CD14-positive monocyte (primary cell): Measurements from ENCODE around the gene AFF2. TPM values are rescaled to one million over a fixed set of nuclear protein-coding genes. Genes with fewer than 3 reads are reported as not detected.

ENCODE experiments used
- DNase-seq, 3 donors: peaks; one replicate each; pipeline ENCODE4 v3.0.0-alpha.2; 2011 to 2022
- H2AFZ ChIP-seq: 2 replicates; pipeline ENCODE4 v1.6.0; 2012; ENCODE audit warnings: mild to moderate bottlenecking, low read depth, low read length, inconsistent platforms; ENCODE audit not compliant: insufficient read depth, poor library complexity, severe bottlenecking
- H3K27ac ChIP-seq, 2 donors: 1 replicate in 1 of 2; 2 replicates in 1 of 2; pipeline ENCODE4 v1.5.1; 2012 to 2013; ENCODE audit warnings: low read length in 2 of 2, control low read depth in 1 of 2, inconsistent platforms in 1 of 2, low read depth in 1 of 2, mild to moderate bottlenecking in 1 of 2
- H3K27me3 ChIP-seq, 2 donors: one replicate each; pipeline versions ENCODE4 v1.6.0 to v1.6.1; 2011 to 2013; ENCODE audit warnings: low read length in 2 of 2; ENCODE audit not compliant: control insufficient read depth in 2 of 2, insufficient read depth in 2 of 2
- H3K36me3 ChIP-seq, 2 donors: replicated peaks in 1 of 2; 1 replicate in 1 of 2; 2 replicates in 1 of 2; pipeline versions ENCODE4 v1.5.1 to v1.6.1; 2012 to 2013; ENCODE audit warnings: low read length in 2 of 2, control low read depth in 1 of 2, inconsistent platforms in 1 of 2, mild to moderate bottlenecking in 1 of 2; ENCODE audit not compliant: insufficient read depth in 2 of 2, control insufficient read depth in 1 of 2
- H3K4me1 ChIP-seq, 2 donors: 1 replicate in 1 of 2; 2 replicates in 1 of 2; pipeline versions ENCODE4 v1.5.1 to v1.6.1; 2012 to 2013; ENCODE audit warnings: low read length in 2 of 2, control low read depth in 1 of 2, inconsistent platforms in 1 of 2, mild to moderate bottlenecking in 1 of 2, moderate library complexity in 1 of 2; ENCODE audit not compliant: insufficient read depth in 2 of 2, control insufficient read depth in 1 of 2
- H3K4me2 ChIP-seq: replicated peaks from 2 replicates; pipeline ENCODE3; 2012; ENCODE audit warnings: low read length, moderate library complexity, mild to moderate bottlenecking; ENCODE audit not compliant: poor library complexity, severe bottlenecking; ENCODE audit errors: extremely low read depth
- H3K4me3 ChIP-seq, 3 experiments: fragments of 200-600 bp in 1 of 3; sonication (generic) in 1 of 3; replicated peaks in 1 of 3; 1 replicate in 2 of 3; 2 replicates in 1 of 3; pipeline ENCODE4 v1.5.1; 2011 to 2013; ENCODE audit warnings: low read length in 3 of 3, mild to moderate bottlenecking in 3 of 3, control low read depth in 2 of 3, low read depth in 2 of 3, inconsistent platforms in 1 of 3, moderate library complexity in 1 of 3
- H3K79me2 ChIP-seq: 2 replicates; pipeline ENCODE4 v1.6.0; 2012; ENCODE audit warnings: mild to moderate bottlenecking, control low read depth, inconsistent platforms, low read length, moderate library complexity; ENCODE audit not compliant: insufficient read depth
- H3K9ac ChIP-seq: 2 replicates; pipeline ENCODE4 v1.6.0; 2017; ENCODE audit warnings: low read length, mild to moderate bottlenecking; ENCODE audit not compliant: insufficient read depth, poor library complexity, severe bottlenecking
- H3K9me3 ChIP-seq, 2 donors: replicated peaks in 1 of 2; 1 replicate in 1 of 2; 2 replicates in 1 of 2; pipeline versions ENCODE4 v1.5.1 to v1.6.1; 2012 to 2013; ENCODE audit warnings: low read length in 2 of 2, control low read depth in 1 of 2; ENCODE audit not compliant: control insufficient read depth in 1 of 2, insufficient read depth in 1 of 2
- H4K20me1 ChIP-seq: 2 replicates; pipeline ENCODE4 v1.6.0; 2012; ENCODE audit warnings: mild to moderate bottlenecking, low read length, control low read depth, moderate library complexity; ENCODE audit not compliant: insufficient read depth
- H3K27ac Mint-ChIP-seq, 7 donors: one replicate each; pipeline ENCODE4 v1.8.0; 2020; ENCODE audit warnings: mild to moderate bottlenecking in 7 of 7, mixed read lengths in 7 of 7, moderate library complexity in 6 of 7, inconsistent platforms in 2 of 7
- H3K27me3 Mint-ChIP-seq, 3 donors: one replicate each; pipeline ENCODE4 v1.8.0; 2021 to 2022; ENCODE audit warnings: low read depth in 3 of 3, mild to moderate bottlenecking in 3 of 3, mixed read lengths in 3 of 3, moderate library complexity in 3 of 3, inconsistent platforms in 1 of 3
- H3K36me3 Mint-ChIP-seq, 2 donors: one replicate each; pipeline ENCODE4 v1.8.0; 2020; ENCODE audit warnings: mixed read lengths in 2 of 2, inconsistent platforms in 1 of 2, mild to moderate bottlenecking in 1 of 2
- H3K4me1 Mint-ChIP-seq: one replicate; pipeline ENCODE4 v1.8.0; 2020; ENCODE audit warnings: mild to moderate bottlenecking, mixed read lengths
- H3K4me3 Mint-ChIP-seq, 2 donors: one replicate each; pipeline ENCODE4 v1.8.0; 2020; ENCODE audit warnings: mild to moderate bottlenecking in 2 of 2, mixed read lengths in 2 of 2, moderate library complexity in 1 of 2
- H3K9me3 Mint-ChIP-seq, 7 donors: one replicate each; pipeline ENCODE4 v1.8.0; 2020 to 2022; ENCODE audit warnings: mixed read lengths in 7 of 7, mild to moderate bottlenecking in 6 of 7, moderate library complexity in 6 of 7, inconsistent platforms in 2 of 7
- CTCF ChIP-seq: fragments of 200-600 bp; IDR thresholded peaks from one replicate; pipeline ENCODE4 v1.8.0; 2022; ENCODE audit warnings: antibody characterized with exemption, mild to moderate bottlenecking
- WGBS: methylation state at CpG from one replicate; pipeline ENCODE4 v1.1.5; 2013; ENCODE audit warnings: missing lambda C conversion rate; ENCODE audit not compliant: insufficient coverage; 5-methylcytosine and 5-hydroxymethylcytosine counted together
- intact Hi-C, 2 donors: fragments of 100-400 bp; cut with micrococcal nuclease; formaldehyde crosslinking; loops; one replicate each; pipeline versions ENCODE4 v1.15.0 to v1.15.1; 2023
- polyA plus RNA-seq, 3 donors: library from polyadenylated mRNA; depleted of rRNA in 1 of 3; unstranded in 2 of 3; stranded (reverse) in 1 of 3; fragments of 300-500 nt in 2 of 3; fragments of >200 nt in 1 of 3; fragmentation: Illumina TruSeq in 2 of 3; gene quantifications; 1 replicate in 2 of 3; 2 replicates in 1 of 3; pipeline ENCODE4 v1.2.3, GENCODE V29; 2012 to 2021

AFF2 gene
- polyA plus RNA-seq, 3 donors, result 0.07 to 1.1 (median 0.70) TPM

GRCh38 chrX:148914783-148915182, 414.4 kb downstream of the AFF2 start:
- no peak for DNase-seq
- Mint-ChIP-seq H3K27me3 (peaks cover 0 to 2% (median 0%) of the 10 kb centered on the region in 3 donors), H3K9me3 (peaks cover 0 to 1% (median 0%) of the 10 kb centered on the region in 7 donors), H3K4me1 (peaks cover 7% of the 10 kb centered on the region), H3K27ac (no peak overlapping the region), H3K4me3 (no peak overlapping the region), H3K36me3 (no peaks in the 10 kb centered on the region)
- H3K27me3 ChIP-seq, result no peaks in the 10 kb centered on the region
- no peak overlapping the region for H3K4me3 ChIP-seq
- 100% methylated on average over 2 of the region's 3 CpGs for WGBS
- H3K4me1 ChIP-seq, result no peaks in the 10 kb centered on the region
- no peaks in the 10 kb centered on the region for H3K9me3 ChIP-seq
- H3K9ac ChIP-seq, result no peak overlapping the region
- H2AFZ ChIP-seq, result no peak overlapping the region
- TF ChIP-seq CTCF, result no peak
- no peaks in the 10 kb centered on the region for H3K79me2 ChIP-seq
- intact Hi-C loops, result no loop called here
- no peak overlapping the region for H3K27ac ChIP-seq
- no peak overlapping the region for H3K4me2 ChIP-seq
- H3K36me3 ChIP-seq, result no peaks in the 10 kb centered on the region
- no peaks in the 10 kb centered on the region for H4K20me1 ChIP-seq

- no peaks in the 10 kb centered on the region for H4K20me1 ChIP-seq
- DNase-seq, result no peak
- H2AFZ ChIP-seq, result no peak overlapping the region
Measured at GRCh38 chrX:148915474-148915873, 415.1 kb downstream of the AFF2 start.

More at GRCh38 chrX:148915474-148915873, 415.1 kb downstream of the AFF2 start:
- Mint-ChIP-seq H3K4me3 (no peak overlapping the region), H3K27ac (peak overlapping the region in 2 of 7 donors; percentile 17 to 87), H3K27me3 (peaks cover 0 to 2% (median 0%) of the 10 kb centered on the region in 3 donors), H3K4me1 (peaks cover 7% of the 10 kb centered on the region), H3K36me3 (no peaks in the 10 kb centered on the region), H3K9me3 (peaks cover 0 to 1% (median 0%) of the 10 kb centered on the region in 7 donors)
- no CpG with 5 or more reads among the region's 5 CpGs for WGBS
- no peak for TF ChIP-seq CTCF
- no peaks in the 10 kb centered on the region for H3K79me2 ChIP-seq
- H3K27ac ChIP-seq, result no peak overlapping the region
- H3K4me1 ChIP-seq, result no peaks in the 10 kb centered on the region
- no peaks in the 10 kb centered on the region for H3K36me3 ChIP-seq
- no peaks in the 10 kb centered on the region for H3K9me3 ChIP-seq
- H3K4me2 ChIP-seq, result no peak overlapping the region
- intact Hi-C loops, result no loop called here
- no peaks in the 10 kb centered on the region for H3K27me3 ChIP-seq
- H3K4me3 ChIP-seq, result no peak overlapping the region
- no peak overlapping the region for H3K9ac ChIP-seq
